MG63 (cell line): ENCODE results near the gene TMEM88. TPM values are rescaled to one million over a fixed set of nuclear protein-coding genes. Genes with fewer than 3 reads are reported as not detected.

Experiments used
- DNase-seq: peaks from one replicate; pipeline ENCODE4 v3.0.0-alpha.2; 2020
- H3K27me3 ChIP-seq: fragments of 250-450 bp; sonication (Bioruptor Pico); 2 replicates; pipeline ENCODE4 v1.5.1; 2020; ENCODE audit warnings: mild to moderate bottlenecking, moderate library complexity
- H3K36me3 ChIP-seq: fragments of 250-450 bp; sonication (Bioruptor Pico); 2 replicates; pipeline ENCODE4 v1.5.1; 2020; ENCODE audit warnings: mild to moderate bottlenecking, moderate library complexity
- H3K4me3 ChIP-seq: fragments of 250-450 bp; sonication (Bioruptor Pico); 2 replicates; pipeline ENCODE4 v1.5.1; 2020; ENCODE audit warnings: mild to moderate bottlenecking, moderate library complexity
- H3K9me3 ChIP-seq: fragments of 250-450 bp; sonication (Bioruptor Pico); 2 replicates; pipeline ENCODE4 v1.5.1; 2020; ENCODE audit warnings: mild to moderate bottlenecking, moderate library complexity
- total RNA-seq: library from RNA; depleted of rRNA; stranded (reverse); fragments of >200 nt; shearing (Covaris generic); gene quantifications from 2 replicates; pipeline ENCODE4 v1.2.3, GENCODE V29; 2014; ENCODE audit warnings: low replicate concordance

Gene TMEM88
- total RNA-seq, 1 experiment from 2014 or later: not detected

GRCh38 chr17:7839190-7839875 is 15.5 kb upstream of the TMEM88 start:
- Histone ChIP-seq H3K36me3 (peaks cover 10% of the 10 kb centered on the region), H3K4me3 (no peak overlapping the region)
- DNase-seq: no peak

GRCh38 chr17:7839876-7840261 is 15.0 kb upstream of the TMEM88 start:
- Histone ChIP-seq H3K36me3 (peaks cover 10% of the 10 kb centered on the region), H3K4me3 (no peak overlapping the region), H3K9me3 (no peaks in the 10 kb centered on the region), H3K27me3 (no peaks in the 10 kb centered on the region)
- no peak for DNase-seq

More at GRCh38 chr17:7839190-7839875, 15.5 kb upstream of the TMEM88 start:
- H3K27me3 ChIP-seq: no peaks in the 10 kb centered on the region
- H3K9me3 ChIP-seq: no peaks in the 10 kb centered on the region

- Histone ChIP-seq H3K27me3 (no peaks in the 10 kb centered on the region), H3K9me3 (no peaks in the 10 kb centered on the region), H3K4me3 (no peak overlapping the region), H3K36me3 (peaks cover 15% of the 10 kb centered on the region)
- DNase-seq: no peak
These were observed 14.4 kb upstream of the TMEM88 start for GRCh38 chr17:7840441-7840840.

GRCh38 chr17:7840875-7841274 is 14.0 kb upstream of the TMEM88 start:
- H3K4me3 ChIP-seq: no peak overlapping the region; the same call in 1 of the 2 replicates

GRCh38 chr17:7841396-7841914 is 13.4 kb upstream of the TMEM88 start:
- no peaks in the 10 kb centered on the region for H3K9me3 ChIP-seq
- peak; percentile 95 for DNase-seq
- no peaks in the 10 kb centered on the region for H3K27me3 ChIP-seq
- peaks cover 20% of the 10 kb centered on the region for H3K36me3 ChIP-seq
- H3K4me3 ChIP-seq: peak overlapping the region; percentile 78

More at GRCh38 chr17:7840875-7841274, 14.0 kb upstream of the TMEM88 start:
- no peaks in the 10 kb centered on the region for H3K9me3 ChIP-seq
- H3K27me3 ChIP-seq: no peaks in the 10 kb centered on the region
- peaks cover 18% of the 10 kb centered on the region for H3K36me3 ChIP-seq
- DNase-seq: no peak

- DNase-seq: peak; percentile 85
- Histone ChIP-seq H3K4me3 (peak overlapping the region; percentile 78), H3K9me3 (no peaks in the 10 kb centered on the region), H3K27me3 (no peaks in the 10 kb centered on the region), H3K36me3 (peaks cover 23% of the 10 kb centered on the region)
These were observed 12.9 kb upstream of the TMEM88 start for GRCh38 chr17:7841915-7842379.

GRCh38 chr17:7842380-7843256 is 12.2 kb upstream of the TMEM88 start:
- no peaks in the 10 kb centered on the region for H3K27me3 ChIP-seq
- H3K9me3 ChIP-seq: no peaks in the 10 kb centered on the region
- peak overlapping the region; percentile 78 for H3K4me3 ChIP-seq
- peaks cover 26% of the 10 kb centered on the region for H3K36me3 ChIP-seq
- DNase-seq: peak; percentile 91

- Histone ChIP-seq H3K27me3 (no peaks in the 10 kb centered on the region), H3K4me3 (peak overlapping the region; percentile 78), H3K9me3 (no peaks in the 10 kb centered on the region), H3K36me3 (peaks cover 29% of the 10 kb centered on the region)
- DNase-seq: no peak
These were observed 11.7 kb upstream of the TMEM88 start for GRCh38 chr17:7843257-7843535.

- DNase-seq: peak; percentile 86
- no peaks in the 10 kb centered on the region for H3K27me3 ChIP-seq
- peak overlapping the region; percentile 78 for H3K4me3 ChIP-seq
- H3K36me3 ChIP-seq: peaks cover 31% of the 10 kb centered on the region
- H3K9me3 ChIP-seq: no peaks in the 10 kb centered on the region
These were observed 11.2 kb upstream of the TMEM88 start for GRCh38 chr17:7843536-7844291.

- Histone ChIP-seq H3K9me3 (no peaks in the 10 kb centered on the region), H3K27me3 (no peaks in the 10 kb centered on the region), H3K4me3 (peak overlapping the region; percentile 78), H3K36me3 (peaks cover 37% of the 10 kb centered on the region)
- peak; percentile 96 for DNase-seq
These were observed 10.3 kb upstream of the TMEM88 start for GRCh38 chr17:7844292-7845154.

GRCh38 chr17:7845359-7846062 is 9.4 kb upstream of the TMEM88 start:
- Histone ChIP-seq H3K9me3 (no peaks in the 10 kb centered on the region), H3K4me3 (peak overlapping the region; percentile 78), H3K36me3 (peaks cover 46% of the 10 kb centered on the region), H3K27me3 (no peaks in the 10 kb centered on the region)
- DNase-seq: no peak

GRCh38 chr17:7846063-7846735 is 8.7 kb upstream of the TMEM88 start:
- no peak overlapping the region for H3K4me3 ChIP-seq
- H3K36me3 ChIP-seq: peaks cover 46% of the 10 kb centered on the region
- H3K27me3 ChIP-seq: no peaks in the 10 kb centered on the region
- DNase-seq: no peak
- no peaks in the 10 kb centered on the region for H3K9me3 ChIP-seq

- Histone ChIP-seq H3K36me3 (peaks cover 52% of the 10 kb centered on the region), H3K9me3 (no peaks in the 10 kb centered on the region; the same call in 1 of the 2 replicates), H3K4me3 (no peak overlapping the region), H3K27me3 (no peaks in the 10 kb centered on the region)
- no peak for DNase-seq
These were observed 7.9 kb upstream of the TMEM88 start for GRCh38 chr17:7846765-7847661.

- Histone ChIP-seq H3K4me3 (no peak overlapping the region), H3K36me3 (peaks cover 61% of the 10 kb centered on the region), H3K9me3 (no peaks in the 10 kb centered on the region; the same call in 1 of the 2 replicates), H3K27me3 (no peaks in the 10 kb centered on the region)
- DNase-seq: no peak
These were observed 6.7 kb upstream of the TMEM88 start for GRCh38 chr17:7848131-7848579.
